Endothelial cell of umbilical vein (primary cell): ENCODE data around the gene CLIP1. TPM values are rescaled to one million over a fixed set of nuclear protein-coding genes. Genes with fewer than 3 reads are reported as not detected.

Experiments
- BruUV-seq: library from RNA; stranded (reverse); fragments of 400-500 nt; replicated peaks from 2 replicates; lab custom pipeline; 2021; lab: Mats Ljungman, UMichigan
- CTCF ChIA-PET: fragments of 300-600, 350-600 bp; sonication (Branson Sonifier 250); formaldehyde crosslinking; loops from one replicate; lab custom pipeline; 2021; ENCODE audit warnings: antibody characterized with exemption, inconsistent platforms; lab: Charles Lee
- POLR2A ChIA-PET: fragments of 300-600, 350-600 bp; sonication (Branson Sonifier 250); formaldehyde crosslinking; loops from one replicate; lab custom pipeline; 2021; ENCODE audit warnings: antibody characterized with exemption, inconsistent platforms; lab: Charles Lee
- DNase-seq: peaks from one replicate; pipeline ENCODE4 v3.0.0-alpha.2; 2011; ENCODE audit warnings: low read depth, low spot score
- FAIRE-seq: peaks from 2 replicates; lab custom pipeline; 2011; peaks lifted over from hg19 to GRCh38; lab: Jason Lieb, UNC
- H2AFZ ChIP-seq: 2 replicates; pipeline ENCODE4 v1.6.0; 2012; ENCODE audit warnings: low read depth, low read length, control low read depth, inconsistent platforms
- H3K27ac ChIP-seq: 2 replicates; pipeline ENCODE4 v1.5.1; 2011; ENCODE audit warnings: low read depth, mild to moderate bottlenecking, control low read depth, low read length, moderate library complexity; ENCODE audit not compliant: insufficient read depth
- H3K27me3 ChIP-seq, 2 experiments: 2 replicates each; pipeline versions ENCODE4 v1.6.0 to v1.6.1; 2011; ENCODE audit warnings: low read length in 2 of 2, mixed read lengths in 1 of 2; ENCODE audit not compliant: control insufficient read depth in 2 of 2, insufficient read depth in 2 of 2
- H3K36me3 ChIP-seq, 2 experiments: 2 replicates in 1 of 2; 3 replicates in 1 of 2; pipeline ENCODE4 v1.5.1; 2011; ENCODE audit warnings: low read length in 2 of 2, mild to moderate bottlenecking in 1 of 2, moderate library complexity in 1 of 2; ENCODE audit not compliant: control insufficient read depth in 2 of 2, insufficient read depth in 2 of 2; ENCODE audit errors: extremely low read depth in 1 of 2
- H3K4me1 ChIP-seq: 3 replicates; pipeline ENCODE4 v1.5.1; 2011; ENCODE audit warnings: mild to moderate bottlenecking, low read length; ENCODE audit not compliant: control insufficient read depth, insufficient read depth; ENCODE audit errors: extremely low read depth
- H3K4me2 ChIP-seq: 2 replicates; pipeline ENCODE4 v1.6.1; 2011; ENCODE audit warnings: low read length, control low read depth, mixed read lengths; ENCODE audit not compliant: insufficient read depth
- H3K4me3 ChIP-seq, 3 experiments: fragments of 200-600 bp in 1 of 3; sonication (generic), shearing (Covaris generic) in 1 of 3; replicated peaks in 1 of 3; 2 replicates each; pipeline ENCODE4 v1.5.1; 2011 to 2016; ENCODE audit warnings: control low read depth in 3 of 3, low read length in 3 of 3, mild to moderate bottlenecking in 2 of 3, inconsistent platforms in 1 of 3, low read depth in 1 of 3, moderate library complexity in 1 of 3; ENCODE audit not compliant: insufficient read depth in 1 of 3
- H3K79me2 ChIP-seq: 2 replicates; pipeline ENCODE4 v1.6.0; 2012; ENCODE audit warnings: low read length, inconsistent platforms; ENCODE audit not compliant: control insufficient read depth, insufficient read depth
- H3K9ac ChIP-seq: replicated peaks from 2 replicates; pipeline ENCODE3; 2011; ENCODE audit warnings: low read length, control low read depth; ENCODE audit not compliant: insufficient read depth; ENCODE audit errors: extremely low read depth
- H3K9me1 ChIP-seq: replicated peaks from 3 replicates; pipeline ENCODE4 v1.6.0; 2011; ENCODE audit warnings: mild to moderate bottlenecking, low read length; ENCODE audit not compliant: control insufficient read depth, insufficient read depth; ENCODE audit errors: extremely low read depth
- H3K9me3 ChIP-seq: replicated peaks from 2 replicates; pipeline ENCODE4 v1.5.1; 2012; ENCODE audit warnings: low read length, inconsistent platforms; ENCODE audit not compliant: control insufficient read depth, insufficient read depth
- H4K20me1 ChIP-seq: replicated peaks from 2 replicates; pipeline ENCODE3; 2011; ENCODE audit warnings: mild to moderate bottlenecking, low read length; ENCODE audit not compliant: control insufficient read depth, insufficient read depth; ENCODE audit errors: extremely low read depth
- EZH2 ChIP-seq: IDR thresholded peaks from 2 replicates; pipeline ENCODE4 v1.6.1; 2012; ENCODE audit warnings: borderline replicate concordance, low read depth, mild to moderate bottlenecking, moderate library complexity, low read length, inconsistent platforms; ENCODE audit not compliant: severe bottlenecking
- FOS ChIP-seq: IDR thresholded peaks from 2 replicates; pipeline ENCODE4 v1.6.1; 2011; ENCODE audit warnings: mild to moderate bottlenecking, low read length, moderate library complexity, borderline replicate concordance; ENCODE audit not compliant: insufficient read depth
- GATA2 ChIP-seq: IDR thresholded peaks from 2 replicates; pipeline ENCODE4 v1.7.0; 2011; ENCODE audit warnings: low read depth, mild to moderate bottlenecking, moderate library complexity, mixed read lengths, low read length; ENCODE audit not compliant: insufficient read length, insufficient read depth
- JUN ChIP-seq: IDR thresholded peaks from 2 replicates; pipeline ENCODE4 v1.6.1; 2011; ENCODE audit warnings: borderline replicate concordance, low read depth; ENCODE audit not compliant: insufficient read length, insufficient read depth
- MYC ChIP-seq: IDR thresholded peaks from one replicate; pipeline ENCODE4 v1.6.1; 2011; ENCODE audit warnings: mild to moderate bottlenecking, low read depth, low read length
- POLR2A ChIP-seq: IDR thresholded peaks from 2 replicates; pipeline ENCODE4 v1.6.1; 2012; ENCODE audit warnings: low read depth, mild to moderate bottlenecking, control low read depth, low read length
- POLR2AphosphoS5 ChIP-seq: IDR thresholded peaks from 2 replicates; pipeline ENCODE4 v1.6.1; 2012; ENCODE audit warnings: low read depth, mild to moderate bottlenecking, control low read depth, low read length, moderate library complexity; ENCODE audit not compliant: insufficient read depth
- dilution Hi-C: fragments of 300-500 bp; cut with MboI; formaldehyde crosslinking; loops from one replicate; pipeline ENCODE4 v1.15.0; 2019; ENCODE audit warnings: low sequenced_read_pairs; ENCODE audit not compliant: extremely low pct_ligation_motif_present
- intact Hi-C: fragments of 100-400 bp; cut with micrococcal nuclease; formaldehyde crosslinking; loops from one replicate; pipeline ENCODE4 v1.10.0; 2022
- polyA plus RNA-seq, 4 experiments: library from polyadenylated mRNA; depleted of rRNA in 3 of 4; stranded (reverse) in 3 of 4; unstranded in 1 of 4; fragments of >200 nt; gene quantifications; 2 replicates each; pipeline versions ENCODE4 v1.2.1 to v1.2.3, GENCODE V29; 2011 to 2012; ENCODE audit warnings: missing spikeins in 1 of 4
- total RNA-seq: library from RNA; stranded (reverse); gene quantifications from 2 replicates; pipeline ENCODE4 v1.2.3, GENCODE V29; 2021
- TF ChIP-seq, protein P1 (sequence below), 2 donors: IDR thresholded peaks; 1 replicate in 1 of 2; 2 replicates in 1 of 2; pipeline ENCODE4 v1.5.1; 2011; ENCODE audit warnings: low read length in 2 of 2, mild to moderate bottlenecking in 2 of 2, moderate library complexity in 2 of 2, control low read depth in 1 of 2, inconsistent platforms in 1 of 2, low read depth in 1 of 2; ENCODE audit not compliant: insufficient read depth in 1 of 2; ENCODE audit errors: extremely low read depth in 1 of 2
- TF ChIP-seq, protein P2 (sequence below): IDR thresholded peaks from 2 replicates; pipeline ENCODE4 v1.6.1; 2011; ENCODE audit not compliant: insufficient read depth, insufficient read length

The CLIP1 gene
- total and polyA plus RNA-seq, 2 donors (not counting 3 experiments of a cell fraction or from before 2014, with no cell fraction given), result 56.5 to 84.3 TPM

DNA sequence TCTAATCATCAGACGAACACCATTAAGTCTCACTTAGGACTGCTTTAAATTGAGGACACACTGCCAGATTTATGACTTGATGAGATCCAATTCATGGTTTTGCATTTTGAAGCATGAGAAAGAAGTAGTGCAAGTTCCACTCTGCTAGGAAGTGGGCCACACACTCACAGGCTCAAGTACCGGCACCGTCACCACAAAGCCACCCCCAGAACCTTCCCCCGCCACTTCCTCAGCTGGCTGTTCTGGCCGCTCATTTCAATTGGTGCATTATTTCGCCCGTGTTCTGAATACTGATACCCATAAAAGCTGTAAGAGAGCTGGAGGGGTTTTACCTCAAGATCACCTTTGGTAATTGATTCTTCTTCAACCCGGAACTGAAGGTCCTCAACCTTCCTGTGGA lies 70.1 kb downstream of the CLIP1 start:
- Histone ChIP-seq H3K4me1 (peaks cover 9% of the 10 kb centered on the region), H3K27ac (no peak overlapping the region), H3K9me3 (no peaks in the 10 kb centered on the region), H3K79me2 (no peaks in the 10 kb centered on the region), H3K27me3 (no peaks in the 10 kb centered on the region), H4K20me1 (no peaks in the 10 kb centered on the region), H3K9me1 (no peaks in the 10 kb centered on the region), H3K4me3 (no peak overlapping the region), H3K9ac (no peak overlapping the region), H3K4me2 (no peak overlapping the region), H2AFZ (no peak overlapping the region), H3K36me3 (peaks cover 13 to 21% of the 10 kb centered on the region in 2 experiments)
- BruUV-seq, result no TSS peak
- ChIA-PET POLR2A (no interaction called here), CTCF (interaction anchor here (4.3 kb wide), 1 partner anchor 29 kb away, joined by 30 read pairs; no protein-coding TSS in a partner anchor)
- FAIRE-seq (no peak), DNase-seq (no peak)
- TF ChIP-seq FOS (no peak), POLR2AphosphoS5 (no peak), MYC (no peak), EZH2 (no peak), JUN (no peak), POLR2A (no peak), GATA2 (no peak)
- TF ChIP-seq, protein P1, sequence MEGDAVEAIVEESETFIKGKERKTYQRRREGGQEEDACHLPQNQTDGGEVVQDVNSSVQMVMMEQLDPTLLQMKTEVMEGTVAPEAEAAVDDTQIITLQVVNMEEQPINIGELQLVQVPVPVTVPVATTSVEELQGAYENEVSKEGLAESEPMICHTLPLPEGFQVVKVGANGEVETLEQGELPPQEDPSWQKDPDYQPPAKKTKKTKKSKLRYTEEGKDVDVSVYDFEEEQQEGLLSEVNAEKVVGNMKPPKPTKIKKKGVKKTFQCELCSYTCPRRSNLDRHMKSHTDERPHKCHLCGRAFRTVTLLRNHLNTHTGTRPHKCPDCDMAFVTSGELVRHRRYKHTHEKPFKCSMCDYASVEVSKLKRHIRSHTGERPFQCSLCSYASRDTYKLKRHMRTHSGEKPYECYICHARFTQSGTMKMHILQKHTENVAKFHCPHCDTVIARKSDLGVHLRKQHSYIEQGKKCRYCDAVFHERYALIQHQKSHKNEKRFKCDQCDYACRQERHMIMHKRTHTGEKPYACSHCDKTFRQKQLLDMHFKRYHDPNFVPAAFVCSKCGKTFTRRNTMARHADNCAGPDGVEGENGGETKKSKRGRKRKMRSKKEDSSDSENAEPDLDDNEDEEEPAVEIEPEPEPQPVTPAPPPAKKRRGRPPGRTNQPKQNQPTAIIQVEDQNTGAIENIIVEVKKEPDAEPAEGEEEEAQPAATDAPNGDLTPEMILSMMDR (IDR thresholded peaks at IDR 0.05; ENCODE audit: extremely low read depth in 1 of 2, insufficient read depth in 1 of 2, low read depth in 1 of 2, low read length in 2 of 2), result no peak
- TF ChIP-seq, protein P2, sequence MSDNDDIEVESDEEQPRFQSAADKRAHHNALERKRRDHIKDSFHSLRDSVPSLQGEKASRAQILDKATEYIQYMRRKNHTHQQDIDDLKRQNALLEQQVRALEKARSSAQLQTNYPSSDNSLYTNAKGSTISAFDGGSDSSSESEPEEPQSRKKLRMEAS, result no peak
- dilution Hi-C loops, result no loop called here
- intact Hi-C loops, result no loop called here
